ENCODE measurements around the gene CFAP69. TPM values are rescaled to one million over a fixed set of nuclear protein-coding genes. Genes with fewer than 3 reads are reported as not detected.
"Not testable (repeated sequence)": the region's sequence is repeated elsewhere in the genome, so short reads cannot be mapped to it uniquely, and the experiment has no call there.

Gene CFAP69
- total and polyA plus RNA-seq, 7 donors: 0.55 to 4.9 (median 1.7) TPM

- H3K4me1 ChIP-seq: no peaks in the 10 kb centered on the region
- WGBS, 3 donors: 92 to 95% (median 94%) methylated on average over 39 to 48 of the region's 48 CpGs
- no peaks in the 10 kb centered on the region for H3K27me3 ChIP-seq (ENCODE audit: insufficient read depth in 3 of 3, low read length in 2 of 3)
- intact Hi-C loops (cut with DNase I): no loop called here
- no peaks in the 10 kb centered on the region for H3K9me3 ChIP-seq
- DNase-seq (no peak), ATAC-seq (no peak)
- TF ChIP-seq, protein P1, sequence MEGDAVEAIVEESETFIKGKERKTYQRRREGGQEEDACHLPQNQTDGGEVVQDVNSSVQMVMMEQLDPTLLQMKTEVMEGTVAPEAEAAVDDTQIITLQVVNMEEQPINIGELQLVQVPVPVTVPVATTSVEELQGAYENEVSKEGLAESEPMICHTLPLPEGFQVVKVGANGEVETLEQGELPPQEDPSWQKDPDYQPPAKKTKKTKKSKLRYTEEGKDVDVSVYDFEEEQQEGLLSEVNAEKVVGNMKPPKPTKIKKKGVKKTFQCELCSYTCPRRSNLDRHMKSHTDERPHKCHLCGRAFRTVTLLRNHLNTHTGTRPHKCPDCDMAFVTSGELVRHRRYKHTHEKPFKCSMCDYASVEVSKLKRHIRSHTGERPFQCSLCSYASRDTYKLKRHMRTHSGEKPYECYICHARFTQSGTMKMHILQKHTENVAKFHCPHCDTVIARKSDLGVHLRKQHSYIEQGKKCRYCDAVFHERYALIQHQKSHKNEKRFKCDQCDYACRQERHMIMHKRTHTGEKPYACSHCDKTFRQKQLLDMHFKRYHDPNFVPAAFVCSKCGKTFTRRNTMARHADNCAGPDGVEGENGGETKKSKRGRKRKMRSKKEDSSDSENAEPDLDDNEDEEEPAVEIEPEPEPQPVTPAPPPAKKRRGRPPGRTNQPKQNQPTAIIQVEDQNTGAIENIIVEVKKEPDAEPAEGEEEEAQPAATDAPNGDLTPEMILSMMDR (IDR thresholded peaks at IDR 0.05): no peak
- H3K4me3 ChIP-seq: no peak overlapping the region
- H3K27ac ChIP-seq: no peak overlapping the region
- no peaks in the 10 kb centered on the region for H3K36me3 ChIP-seq (ENCODE audit: insufficient read depth in 1 of 2, low read depth in 1 of 2)
Measured at GRCh38 chr7:90334193-90334843, 89.3 kb downstream of the CFAP69 start.

DNA sequence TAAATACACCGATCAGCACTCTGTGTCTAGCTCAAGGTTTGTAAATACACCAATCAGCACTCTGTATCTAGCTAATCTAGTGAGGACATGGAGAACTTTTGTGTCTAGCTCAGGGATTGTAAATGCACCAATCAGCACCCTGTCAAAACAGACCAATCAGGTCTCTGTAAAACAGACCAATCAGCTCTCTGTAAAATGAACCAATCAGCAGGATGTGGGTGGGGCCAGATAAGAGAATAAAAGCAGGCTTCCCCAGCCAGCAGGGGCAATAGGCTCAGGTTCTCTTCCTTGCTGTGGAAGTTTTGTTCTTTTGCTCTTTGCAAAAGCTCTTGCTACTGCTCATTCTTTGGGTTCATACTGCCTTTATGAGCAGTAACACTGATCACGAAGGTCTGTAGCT lies 90.0 kb downstream of the CFAP69 start:
- H3K9me3 ChIP-seq; H3K27me3 ChIP-seq (ENCODE audit: insufficient read depth in 3 of 3, low read length in 2 of 3); H3K27ac ChIP-seq; H3K36me3 ChIP-seq (ENCODE audit: insufficient read depth in 1 of 2, low read depth in 1 of 2); ATAC-seq; intact Hi-C loops (cut with DNase I); DNase-seq; H3K4me1 ChIP-seq; H3K4me3 ChIP-seq: not testable (repeated sequence)
- 84 to 89% (median 88%) methylated on average over 2 of the region's 2 CpGs for WGBS, 3 donors

DNA sequence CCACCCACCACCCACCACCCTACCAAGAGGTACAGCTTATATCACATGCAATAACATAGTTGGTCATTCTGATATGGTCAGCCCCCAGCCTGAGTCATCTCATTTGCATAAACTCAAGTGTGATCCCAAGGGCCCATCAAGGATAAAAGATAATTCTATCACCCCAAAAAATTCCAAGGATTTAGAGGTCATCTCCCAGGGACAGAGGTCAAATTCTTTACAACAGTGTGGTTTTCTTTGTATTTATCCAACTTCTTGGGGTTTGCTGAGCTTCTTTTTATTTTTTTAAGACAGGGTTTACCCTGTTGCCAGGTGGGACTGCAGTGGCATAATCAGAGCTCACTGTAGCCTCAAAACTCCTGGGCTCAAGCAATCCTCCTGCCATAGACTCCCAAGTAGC lies 92.1 kb downstream of the CFAP69 start:
- Histone ChIP-seq H3K36me3 (ENCODE audit: insufficient read depth in 1 of 2, low read depth in 1 of 2) (no peaks in the 10 kb centered on the region), H3K9me3 (no peaks in the 10 kb centered on the region), H3K4me3 (no peak overlapping the region), H3K4me1 (no peaks in the 10 kb centered on the region), H3K27me3 (ENCODE audit: insufficient read depth in 3 of 3, low read length in 2 of 3) (no peaks in the 10 kb centered on the region), H3K27ac (no peak overlapping the region)
- ATAC-seq (no peak), DNase-seq (no peak)
- intact Hi-C loops (cut with DNase I): no loop called here
- TF ChIP-seq, protein P1 (IDR thresholded peaks at IDR 0.05): no peak

DNA sequence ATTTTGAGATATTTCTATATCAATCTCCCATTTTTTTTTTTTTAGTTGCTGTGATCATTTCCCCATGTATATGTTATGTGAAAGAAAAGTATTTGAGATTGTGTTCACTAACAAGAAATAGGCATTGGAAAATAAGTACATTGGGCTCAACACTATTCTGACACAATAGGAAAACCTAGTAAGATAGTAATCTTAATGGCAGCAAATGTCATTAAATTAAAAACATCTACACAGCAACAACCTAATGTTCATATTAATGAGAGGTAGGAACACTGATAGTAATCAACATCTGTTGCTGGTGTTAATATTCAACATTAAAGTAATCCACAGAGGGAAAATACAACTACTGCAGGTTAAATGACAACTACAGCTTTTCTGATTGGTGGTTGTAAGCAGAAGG lies 100.0 kb downstream of the CFAP69 start:
- ATAC-seq (no peak), DNase-seq (no peak)
- Histone ChIP-seq H3K4me3 (peak overlapping the region; percentile 83), H3K4me1 (peaks cover 11% of the 10 kb centered on the region), H3K36me3 (ENCODE audit: insufficient read depth in 1 of 2, low read depth in 1 of 2) (no peaks in the 10 kb centered on the region), H3K27me3 (ENCODE audit: insufficient read depth in 3 of 3, low read length in 2 of 3) (no peaks in the 10 kb centered on the region), H3K9me3 (no peaks in the 10 kb centered on the region), H3K27ac (peak overlapping the region; percentile 93)
- TF ChIP-seq, protein P1 (IDR thresholded peaks at IDR 0.05): no peak
- intact Hi-C loops (cut with DNase I): loop anchor here (5.0 to 10.0 kb wide), 2 partner anchors 57 to 590 kb away; partner anchors contain the start of gene CLDN12 (in 1 of the 2)

DNA sequence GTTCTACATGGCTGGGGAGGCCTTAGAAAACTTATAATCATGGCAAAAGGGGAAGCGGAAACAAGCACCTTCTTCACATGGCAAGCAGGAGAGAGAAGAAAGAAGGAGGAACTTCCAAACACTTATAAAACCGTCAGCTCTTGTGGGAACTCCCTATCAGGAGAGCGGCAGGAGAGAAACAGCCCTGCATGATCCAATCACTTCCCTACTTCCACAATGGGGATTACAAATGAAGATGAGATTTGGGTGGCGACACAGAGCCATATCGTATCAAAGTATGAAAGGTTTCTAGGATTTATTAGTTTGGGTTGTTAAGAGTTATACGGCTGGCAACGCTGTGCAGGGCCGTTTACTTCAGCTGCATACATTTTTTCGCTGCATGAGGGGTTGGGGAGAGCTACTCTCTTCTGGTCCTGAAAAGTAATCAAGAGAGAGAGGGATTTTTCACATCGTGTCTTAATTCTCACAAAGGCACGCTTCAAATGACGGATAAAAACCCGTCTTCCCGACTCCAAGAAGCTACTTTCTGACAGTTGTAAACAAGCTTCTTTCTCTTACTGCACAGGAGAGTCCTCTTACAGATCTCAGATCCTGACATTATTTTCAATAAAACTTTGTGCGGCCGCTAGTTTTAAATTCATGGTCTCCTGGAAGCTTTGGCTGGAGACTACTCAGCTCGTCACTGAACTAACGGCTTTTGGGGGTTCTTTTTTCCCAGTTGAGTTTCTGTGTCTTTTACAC lies 100.8 kb downstream of the CFAP69 start:
- TF ChIP-seq, protein P1 (IDR thresholded peaks at IDR 0.05): no peak
- Histone ChIP-seq H3K36me3 (ENCODE audit: insufficient read depth in 1 of 2, low read depth in 1 of 2) (no peaks in the 10 kb centered on the region), H3K27ac (peak overlapping the region; percentile 93), H3K9me3 (no peaks in the 10 kb centered on the region), H3K27me3 (ENCODE audit: insufficient read depth in 3 of 3, low read length in 2 of 3) (no peaks in the 10 kb centered on the region), H3K4me1 (peaks cover 11% of the 10 kb centered on the region), H3K4me3 (peak overlapping the region; percentile 83)
- ATAC-seq (peak; percentile 13 to 54 (median 30)), DNase-seq (no peak)
- WGBS, 3 donors: 6 to 8% (median 7%) methylated on average over 18 of the region's 18 CpGs
- intact Hi-C loops (cut with DNase I): loop anchor here (5.0 to 10.0 kb wide), 2 partner anchors 57 to 589 kb away; partner anchors contain the start of gene CLDN12 (in 1 of the 2)

Data from psoas muscle (tissue), 8 donors.